Urothelium cell line (cell line): ENCODE data around the gene PKP1.
A peak's percentile ranks its signal among the peaks of the same experiment; 100 is the strongest.

ENCODE experiments used
- DNase-seq: peaks from one replicate; pipeline ENCODE4 v3.0.0; 2011; ENCODE audit warnings: low spot score, mixed read lengths
- FAIRE-seq: peaks from 2 replicates; lab custom pipeline; 2011; peaks lifted over from hg19 to GRCh38; lab: Jason Lieb, UNC

PKP1 gene

DNA sequence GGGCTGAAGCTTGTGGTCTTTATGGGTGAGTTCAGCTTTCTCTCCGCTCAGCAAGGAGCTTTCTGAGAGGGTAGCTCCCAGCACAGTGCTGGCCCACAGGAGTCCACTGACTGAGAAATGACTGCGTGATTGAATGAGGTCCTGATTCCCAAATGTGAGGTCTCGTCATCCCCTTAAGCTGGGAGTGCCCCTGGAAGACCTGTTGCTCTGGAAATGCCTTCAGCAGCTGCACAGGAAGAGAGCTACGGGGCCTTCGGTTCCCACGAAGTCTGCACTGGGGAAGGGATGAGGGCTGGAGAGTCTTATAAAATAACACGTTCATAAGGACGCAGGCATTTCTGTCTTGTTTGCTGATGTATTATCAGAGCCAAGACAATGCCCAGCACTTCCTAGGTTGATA lies 80.2 kb downstream of the PKP1 start:
- FAIRE-seq (no peak), DNase-seq (no peak)

DNA sequence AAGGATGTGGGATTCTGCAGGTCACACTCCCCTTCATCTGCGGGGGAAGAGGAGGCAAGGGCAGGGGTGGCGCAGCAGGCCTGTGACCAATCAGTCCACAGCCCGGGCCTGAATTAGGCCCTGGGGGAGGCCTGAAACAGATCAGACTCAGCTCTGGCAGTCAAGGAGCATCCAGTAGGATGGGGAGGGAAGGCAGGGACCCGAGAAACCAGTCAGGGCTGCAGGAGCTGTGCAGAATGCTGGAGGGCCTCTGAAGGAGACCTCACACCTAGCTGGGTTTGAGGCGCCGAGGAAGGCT lies 81.5 kb downstream of the PKP1 start:
- no peak for DNase-seq
- no peak for FAIRE-seq

GRCh38 chr1:201365251-201365650 lies 81.9 kb downstream of the PKP1 start:
- DNase-seq (no peak), FAIRE-seq (no peak)

DNA sequence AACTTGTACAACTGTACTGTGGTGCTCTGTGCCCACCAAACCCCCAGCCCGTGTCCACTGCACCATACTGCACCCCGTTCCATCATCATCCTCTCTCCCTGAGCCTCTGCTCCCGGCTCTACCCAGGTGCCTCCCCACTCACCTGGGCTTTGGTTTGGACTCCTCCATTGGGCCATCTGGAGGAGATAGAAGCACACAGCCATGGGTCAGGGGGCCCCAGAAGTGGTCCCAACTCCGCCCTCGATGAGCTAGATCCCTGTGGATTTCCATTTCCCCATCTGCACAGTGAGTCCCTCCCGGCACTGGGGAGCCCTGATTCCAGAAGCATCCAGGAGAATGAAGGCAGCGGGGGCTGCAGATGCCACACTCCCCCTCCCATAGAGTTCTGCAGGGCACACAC lies 83.4 kb downstream of the PKP1 start:
- DNase-seq: no peak
- no peak for FAIRE-seq

DNA sequence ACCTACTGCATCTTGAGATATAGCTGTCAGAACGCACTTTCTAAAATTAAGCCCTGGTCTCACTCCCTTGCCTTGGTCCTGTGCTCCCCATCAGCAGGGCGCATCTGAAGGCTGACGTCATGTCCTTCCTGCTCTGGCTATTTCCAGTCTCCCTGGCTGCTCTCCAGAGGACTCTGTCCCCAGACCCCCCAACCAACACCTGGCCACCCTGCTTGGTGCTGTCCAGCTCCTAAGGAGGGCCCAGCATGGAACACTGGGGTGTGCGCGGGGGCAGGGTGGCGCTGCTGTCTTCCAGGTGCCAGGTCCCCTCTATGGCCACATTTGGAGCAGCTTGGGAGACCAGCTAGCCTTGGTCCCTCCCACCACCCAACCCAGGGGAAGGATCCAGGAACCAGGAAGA lies 85.9 kb downstream of the PKP1 start:
- FAIRE-seq: no peak
- no peak for DNase-seq

- DNase-seq (no peak), FAIRE-seq (no peak)
Measured at GRCh38 chr1:201370500-201370899, 87.2 kb downstream of the PKP1 start.

GRCh38 chr1:201371276-201371675 lies 88.0 kb downstream of the PKP1 start:
- no peak for DNase-seq
- no peak for FAIRE-seq

DNA sequence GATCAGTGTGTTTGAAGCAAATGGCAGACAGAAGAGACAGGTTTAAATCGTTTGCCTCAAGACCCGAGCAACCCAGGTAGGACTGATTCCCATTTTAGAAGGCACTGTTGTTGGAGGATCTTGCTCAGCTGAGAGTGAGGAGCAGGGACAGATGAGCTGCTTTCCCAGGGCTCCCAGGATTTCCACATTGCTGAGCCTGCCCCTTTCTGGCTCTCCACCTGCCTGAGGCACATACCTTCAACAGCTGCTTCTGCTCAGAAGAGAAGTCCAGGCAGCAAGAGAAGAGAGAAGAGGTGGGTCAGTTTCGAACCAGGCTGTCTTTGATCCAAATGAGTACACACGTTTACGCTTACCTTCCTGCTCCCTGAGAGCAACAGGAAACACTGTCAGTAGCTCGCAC lies 88.5 kb downstream of the PKP1 start:
- FAIRE-seq (no peak), DNase-seq (no peak)

- DNase-seq (no peak), FAIRE-seq (no peak)
Measured at GRCh38 chr1:201374364-201374763, 91.1 kb downstream of the PKP1 start.

- FAIRE-seq (no peak), DNase-seq (no peak)
Measured at GRCh38 chr1:201375169-201375568, 91.9 kb downstream of the PKP1 start.

GRCh38 chr1:201376107-201376463 lies 92.8 kb downstream of the PKP1 start:
- no peak for DNase-seq
- no peak for FAIRE-seq

GRCh38 chr1:201376464-201377374 lies 93.4 kb downstream of the PKP1 start:
- DNase-seq (peak; percentile 91), FAIRE-seq (no peak)

GRCh38 chr1:201377611-201378092 lies 94.3 kb downstream of the PKP1 start, which contains the start of gene TNNT2:
Gene TNNT2 (minus strand): TSS chr1:201377680. CDS start chr1:201373254, 4,426 bp downstream.
- peak; percentile 36 for DNase-seq

DNA sequence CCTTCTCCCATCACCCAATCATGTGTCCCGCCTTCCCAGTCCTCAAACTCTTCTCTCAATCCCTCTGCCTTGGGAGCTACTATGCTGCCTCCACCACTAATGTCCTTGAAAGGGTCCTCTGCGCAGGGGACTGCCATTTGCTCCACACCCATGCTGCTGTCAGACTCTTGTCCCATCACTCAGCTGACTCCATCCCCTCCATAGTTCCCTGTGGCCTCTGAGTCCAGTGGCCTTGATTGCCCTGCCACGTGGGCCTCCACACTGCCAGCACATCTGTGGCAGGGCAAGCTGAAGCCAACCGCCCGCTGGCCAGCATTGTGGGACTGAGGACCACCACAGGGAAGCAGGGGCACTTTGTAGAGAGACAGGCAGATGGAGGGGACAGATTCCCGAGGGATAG lies 95.5 kb downstream of the PKP1 start:
- no peak for FAIRE-seq
- DNase-seq: no peak

More at GRCh38 chr1:201377611-201378092, 94.3 kb downstream of the PKP1 start, which contains the start of gene TNNT2:
- FAIRE-seq: no peak

- DNase-seq (no peak), FAIRE-seq (no peak)
Measured at GRCh38 chr1:201379733-201380242, 96.5 kb downstream of the PKP1 start.

GRCh38 chr1:201381130-201381529 lies 97.8 kb downstream of the PKP1 start:
- no peak for DNase-seq
- no peak for FAIRE-seq
